ENCODE data around the gene KRTAP26-1. TPM values are rescaled to one million over a fixed set of nuclear protein-coding genes. Genes with fewer than 3 reads are reported as not detected.

KRTAP26-1 gene
- total and polyA plus RNA-seq, 2 experiments from 2014 or later = not detected

DNA sequence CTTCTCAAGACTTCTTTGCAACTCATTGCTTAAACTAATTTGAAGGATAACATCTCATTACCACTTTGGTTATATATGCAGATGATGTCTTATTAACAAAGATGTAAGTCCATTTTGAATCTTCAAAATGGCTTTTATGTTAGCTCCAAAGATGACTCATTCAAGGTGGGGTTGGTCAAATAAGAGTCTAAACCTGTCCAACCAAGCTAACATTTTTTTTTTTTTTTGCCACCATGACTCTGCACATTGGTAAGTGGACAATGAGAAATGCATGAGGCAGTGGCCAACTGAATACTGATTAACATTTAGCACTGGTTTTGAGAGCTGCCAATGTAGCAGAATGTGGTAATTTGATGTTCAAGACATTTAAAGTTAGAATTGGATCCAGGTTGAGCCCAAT, 17.7 kb upstream of the KRTAP26-1 start:
- H4K20me1 ChIP-seq (ENCODE audit: insufficient read depth, poor library complexity, severe bottlenecking) = no peaks in the 10 kb centered on the region
- H3K4me1 ChIP-seq (ENCODE audit: insufficient read depth) = no peaks in the 10 kb centered on the region
- H3K36me3 ChIP-seq (replicated peaks; ENCODE audit: insufficient read depth, low read depth) = no peaks in the 10 kb centered on the region
- H3K4me2 ChIP-seq = no peak overlapping the region
- no peaks in the 10 kb centered on the region for H3K27me3 ChIP-seq
- H3K9me2 ChIP-seq (replicated peaks; ENCODE audit: insufficient read depth) = no peaks in the 10 kb centered on the region
- H3K4me3 ChIP-seq = no peak overlapping the region
- no peak overlapping the region for H3K27ac ChIP-seq
- H2AFZ ChIP-seq = no peak overlapping the region
- no peak for DNase-seq (ENCODE audit: low spot score)
- no peaks in the 10 kb centered on the region for H3K79me2 ChIP-seq
- no peaks in the 10 kb centered on the region for H3K9me3 ChIP-seq (ENCODE audit: low read depth)
- TF ChIP-seq, protein P1, sequence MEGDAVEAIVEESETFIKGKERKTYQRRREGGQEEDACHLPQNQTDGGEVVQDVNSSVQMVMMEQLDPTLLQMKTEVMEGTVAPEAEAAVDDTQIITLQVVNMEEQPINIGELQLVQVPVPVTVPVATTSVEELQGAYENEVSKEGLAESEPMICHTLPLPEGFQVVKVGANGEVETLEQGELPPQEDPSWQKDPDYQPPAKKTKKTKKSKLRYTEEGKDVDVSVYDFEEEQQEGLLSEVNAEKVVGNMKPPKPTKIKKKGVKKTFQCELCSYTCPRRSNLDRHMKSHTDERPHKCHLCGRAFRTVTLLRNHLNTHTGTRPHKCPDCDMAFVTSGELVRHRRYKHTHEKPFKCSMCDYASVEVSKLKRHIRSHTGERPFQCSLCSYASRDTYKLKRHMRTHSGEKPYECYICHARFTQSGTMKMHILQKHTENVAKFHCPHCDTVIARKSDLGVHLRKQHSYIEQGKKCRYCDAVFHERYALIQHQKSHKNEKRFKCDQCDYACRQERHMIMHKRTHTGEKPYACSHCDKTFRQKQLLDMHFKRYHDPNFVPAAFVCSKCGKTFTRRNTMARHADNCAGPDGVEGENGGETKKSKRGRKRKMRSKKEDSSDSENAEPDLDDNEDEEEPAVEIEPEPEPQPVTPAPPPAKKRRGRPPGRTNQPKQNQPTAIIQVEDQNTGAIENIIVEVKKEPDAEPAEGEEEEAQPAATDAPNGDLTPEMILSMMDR (IDR thresholded peaks at IDR 0.05; ENCODE audit: poor library complexity) = no peak
- TF ChIP-seq EZH2phosphoT487 (IDR thresholded peaks at IDR 0.05; ENCODE audit: low read depth, severe bottlenecking, unreplicated experiment) (no peak), EZH2 (IDR thresholded peaks at IDR 0.05; ENCODE audit: borderline replicate concordance) (no peak)

- H2AFZ ChIP-seq = no peak within 1 kb of the TSS
- WGBS (ENCODE audit: low lambda C conversion rate, missing lambda C conversion rate) = 96% methylated on average over 6 of the region's 6 CpGs
Observed at GRCh38 chr21:30337276-30337744, 17.2 kb upstream of the KRTAP26-1 start, which contains the start of gene KRTAP27-1. Gene KRTAP27-1, minus strand, starts transcription at chr21:30337694. Its CDS starts 26 bp downstream, at chr21:30337668.

DNA sequence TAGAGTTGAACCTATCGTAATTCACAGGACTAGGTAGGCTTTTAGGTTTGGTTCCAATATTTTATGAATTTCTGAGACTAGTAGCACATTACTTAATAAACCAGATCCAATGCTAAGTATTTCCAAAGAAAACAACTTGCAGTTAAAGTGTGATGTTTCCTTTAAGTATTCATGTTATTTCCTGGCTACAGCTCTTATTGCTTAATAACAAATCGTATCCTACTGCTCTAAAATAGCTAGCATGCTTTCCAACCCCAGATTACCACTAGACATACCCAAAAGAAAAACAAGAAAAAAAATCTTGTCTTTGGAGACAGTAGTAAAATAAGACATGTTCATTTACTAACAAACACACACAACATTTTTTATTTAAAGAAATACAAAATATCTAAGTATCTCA, 16.5 kb upstream of the KRTAP26-1 start:
- Histone ChIP-seq H3K79me2 (no peaks in the 10 kb centered on the region), H3K9me2 (replicated peaks; ENCODE audit: insufficient read depth) (no peaks in the 10 kb centered on the region), H2AFZ (no peak overlapping the region), H4K20me1 (ENCODE audit: insufficient read depth, poor library complexity, severe bottlenecking) (no peaks in the 10 kb centered on the region), H3K27me3 (no peaks in the 10 kb centered on the region), H3K27ac (no peak overlapping the region), H3K36me3 (replicated peaks; ENCODE audit: insufficient read depth, low read depth) (no peaks in the 10 kb centered on the region), H3K4me1 (ENCODE audit: insufficient read depth) (no peaks in the 10 kb centered on the region), H3K4me2 (no peak overlapping the region), H3K9me3 (ENCODE audit: low read depth) (no peaks in the 10 kb centered on the region), H3K4me3 (no peak overlapping the region)
- TF ChIP-seq EZH2phosphoT487 (IDR thresholded peaks at IDR 0.05; ENCODE audit: low read depth, severe bottlenecking, unreplicated experiment) (no peak), EZH2 (IDR thresholded peaks at IDR 0.05; ENCODE audit: borderline replicate concordance) (no peak)
- TF ChIP-seq, protein P1 (IDR thresholded peaks at IDR 0.05; ENCODE audit: poor library complexity) = no peak
- no peak for DNase-seq (ENCODE audit: low spot score)
- WGBS (ENCODE audit: low lambda C conversion rate, missing lambda C conversion rate) = 77% methylated on average over 2 of the region's 2 CpGs

More at GRCh38 chr21:30337276-30337744, 17.2 kb upstream of the KRTAP26-1 start, which contains the start of gene KRTAP27-1:
- Histone ChIP-seq H3K36me3 (replicated peaks; ENCODE audit: insufficient read depth, low read depth) (no peaks in the 10 kb centered on the region), H3K9me3 (ENCODE audit: low read depth) (no peaks in the 10 kb centered on the region), H3K27me3 (no peaks in the 10 kb centered on the region), H3K4me2 (no peak within 1 kb of the TSS), H3K27ac (no peak within 1 kb of the TSS), H3K4me3 (no peak within 1 kb of the TSS), H3K79me2 (no peaks in the 10 kb centered on the region), H3K9me2 (replicated peaks; ENCODE audit: insufficient read depth) (no peaks in the 10 kb centered on the region), H3K4me1 (ENCODE audit: insufficient read depth) (no peaks in the 10 kb centered on the region), H4K20me1 (ENCODE audit: insufficient read depth, poor library complexity, severe bottlenecking) (no peaks in the 10 kb centered on the region)
- TF ChIP-seq EZH2 (IDR thresholded peaks at IDR 0.05; ENCODE audit: borderline replicate concordance) (no peak), EZH2phosphoT487 (IDR thresholded peaks at IDR 0.05; ENCODE audit: low read depth, severe bottlenecking, unreplicated experiment) (no peak)
- TF ChIP-seq, protein P1 (IDR thresholded peaks at IDR 0.05; ENCODE audit: poor library complexity) = no peak
- DNase-seq (ENCODE audit: low spot score) = no peak

All from hepatocyte (in vitro differentiated cells).